Epithelial cell of esophagus (primary cell): ENCODE measurements around the gene SENP7.
A peak's percentile ranks its signal among the peaks of the same experiment; 100 is the strongest.

Source experiments
- DNase-seq: peaks from one replicate; pipeline ENCODE4 v3.0.0; 2010; ENCODE audit warnings: low read depth
- H3K4me3 ChIP-seq: 2 replicates; pipeline ENCODE4 v1.5.1; 2011; ENCODE audit warnings: mild to moderate bottlenecking, low read length, control low read depth
- CTCF ChIP-seq: IDR thresholded peaks from 2 replicates; pipeline ENCODE4 v1.5.1; 2011; ENCODE audit warnings: low read depth, mild to moderate bottlenecking, low read length, control low read depth, inconsistent platforms; ENCODE audit not compliant: insufficient read depth; ENCODE audit errors: missing control alignments

SENP7 gene

GRCh38 chr3:101387351-101387750 lies 125.7 kb downstream of the SENP7 start:
- DNase-seq = no peak
- TF ChIP-seq CTCF = no peak
- no peak overlapping the region for H3K4me3 ChIP-seq

GRCh38 chr3:101384426-101384825 lies 128.6 kb downstream of the SENP7 start:
- no peak overlapping the region for H3K4me3 ChIP-seq
- TF ChIP-seq CTCF = no peak
- DNase-seq = no peak

GRCh38 chr3:101383656-101384055 lies 129.4 kb downstream of the SENP7 start:
- H3K4me3 ChIP-seq = no peak overlapping the region
- TF ChIP-seq CTCF = no peak
- no peak for DNase-seq

GRCh38 chr3:101383156-101383575 lies 129.8 kb downstream of the SENP7 start:
- no peak for DNase-seq
- H3K4me3 ChIP-seq = no peak overlapping the region
- no peak for TF ChIP-seq CTCF

GRCh38 chr3:101381809-101382208 lies 131.2 kb downstream of the SENP7 start:
- peak; percentile 52 for DNase-seq
- TF ChIP-seq CTCF = peak; percentile 40
- no peak overlapping the region for H3K4me3 ChIP-seq

- H3K4me3 ChIP-seq = no peak overlapping the region
- no peak for DNase-seq
- no peak for TF ChIP-seq CTCF
Observed at GRCh38 chr3:101379658-101380376, 133.2 kb downstream of the SENP7 start.

- no peak for DNase-seq
- no peak for TF ChIP-seq CTCF
- H3K4me3 ChIP-seq = no peak overlapping the region
Observed at GRCh38 chr3:101377796-101378195, 135.2 kb downstream of the SENP7 start.
